NCI-H2081 (cell line): ENCODE results near the gene KCNIP4.

Source experiments
- DNase-seq, 2 experiments: peaks; one replicate each; lab custom pipeline; 2025; lab: John Stamatoyannopoulos, UW

Gene KCNIP4

DNA sequence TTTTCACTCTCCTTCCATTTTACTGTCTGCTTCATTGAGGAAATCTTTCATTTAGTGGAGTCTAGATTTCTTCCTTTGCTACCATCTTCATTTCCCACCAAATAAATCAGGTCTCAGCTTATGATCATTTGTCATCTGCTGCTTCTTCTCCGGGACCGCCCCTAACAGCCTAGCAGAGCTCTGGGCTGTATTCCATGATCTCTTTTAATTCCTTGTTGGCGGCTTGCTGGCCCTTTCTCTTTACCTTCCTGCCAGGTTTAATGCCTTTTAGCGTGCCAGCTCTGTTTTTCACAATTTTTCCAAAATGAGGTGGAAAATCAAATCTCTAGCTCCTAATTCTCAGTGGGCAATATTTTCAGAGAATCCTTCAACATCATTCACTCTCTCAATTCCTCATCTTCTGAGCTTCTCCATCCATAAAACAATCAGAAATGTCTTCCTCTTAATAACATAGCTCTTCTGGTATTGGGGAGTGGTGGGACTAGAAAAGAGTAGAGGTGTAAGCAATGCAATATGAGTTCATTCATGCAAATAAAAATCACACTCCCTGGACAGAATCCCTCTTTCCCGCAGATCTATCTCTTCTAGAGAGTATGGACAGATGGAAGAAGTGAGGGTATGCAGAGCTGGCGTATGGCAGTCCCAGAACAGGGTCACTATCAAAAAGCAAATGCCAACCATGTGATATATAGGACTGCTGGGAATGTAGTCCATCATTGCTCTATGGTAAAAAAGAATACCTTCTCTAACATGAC is 491.3 kb downstream of the KCNIP4 start:
- no peak for DNase-seq

GRCh38 chr4:21454831-21455230 is 493.7 kb downstream of the KCNIP4 start:
- no peak for DNase-seq

DNA sequence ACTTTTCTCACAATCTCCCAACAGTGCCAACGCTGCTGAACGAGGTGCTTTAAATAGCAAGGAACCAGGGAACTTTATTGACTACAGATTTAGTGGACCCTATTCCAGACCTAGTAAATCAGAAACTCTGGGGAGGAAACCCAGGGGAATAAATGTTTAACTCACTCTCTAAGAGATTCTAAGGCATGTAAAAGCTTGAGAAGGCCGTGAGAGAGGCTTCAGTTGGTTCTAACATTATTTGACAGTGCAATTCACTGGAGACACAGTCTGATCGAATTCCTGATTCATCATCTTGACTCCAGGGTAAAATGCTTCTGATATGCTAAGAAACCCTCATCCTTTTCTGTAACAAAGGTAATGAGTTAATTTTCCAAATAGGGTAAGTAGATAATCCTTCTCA is 494.4 kb downstream of the KCNIP4 start:
- DNase-seq = no peak

DNA sequence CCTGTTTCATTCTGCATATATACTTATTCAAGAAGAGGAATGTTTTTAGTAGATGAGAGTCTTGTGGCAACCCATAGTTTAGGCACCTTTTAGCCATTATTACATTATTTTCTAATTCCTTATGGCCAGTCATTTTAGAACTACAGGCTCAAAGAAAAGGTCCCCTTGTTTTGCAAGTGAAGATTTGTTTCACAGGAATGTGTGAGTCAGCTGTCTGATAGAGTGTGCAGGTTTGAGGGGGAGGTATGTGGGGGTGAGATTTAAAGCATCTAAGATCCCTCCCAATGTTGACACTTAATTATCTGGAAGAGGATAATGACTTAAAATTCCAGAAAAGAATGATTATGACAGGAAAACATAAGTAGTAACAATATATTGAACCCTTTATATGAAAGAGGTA is 495.6 kb downstream of the KCNIP4 start:
- no peak for DNase-seq

- no peak for DNase-seq
Measured at GRCh38 chr4:21451032-21451431, 497.5 kb downstream of the KCNIP4 start.

DNA sequence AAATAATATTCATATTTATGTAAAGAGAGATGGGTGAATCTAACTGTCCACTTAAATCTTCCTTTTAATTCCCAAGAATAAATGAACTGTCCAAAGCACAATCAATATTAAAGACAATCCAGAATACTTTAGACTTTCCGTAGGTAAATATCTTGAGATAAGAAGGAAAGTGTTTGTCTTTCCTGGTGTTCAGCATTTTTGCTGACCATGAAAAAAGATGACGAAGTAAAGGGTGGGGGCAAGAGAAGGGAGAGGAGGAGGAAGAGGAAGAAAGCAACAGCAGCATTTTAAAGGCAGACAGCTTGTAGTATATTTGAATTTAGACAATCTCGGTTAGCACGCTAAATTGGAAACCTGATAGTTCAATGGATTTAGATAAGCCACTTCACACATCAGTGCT is 498.2 kb downstream of the KCNIP4 start:
- DNase-seq = no peak

DNA sequence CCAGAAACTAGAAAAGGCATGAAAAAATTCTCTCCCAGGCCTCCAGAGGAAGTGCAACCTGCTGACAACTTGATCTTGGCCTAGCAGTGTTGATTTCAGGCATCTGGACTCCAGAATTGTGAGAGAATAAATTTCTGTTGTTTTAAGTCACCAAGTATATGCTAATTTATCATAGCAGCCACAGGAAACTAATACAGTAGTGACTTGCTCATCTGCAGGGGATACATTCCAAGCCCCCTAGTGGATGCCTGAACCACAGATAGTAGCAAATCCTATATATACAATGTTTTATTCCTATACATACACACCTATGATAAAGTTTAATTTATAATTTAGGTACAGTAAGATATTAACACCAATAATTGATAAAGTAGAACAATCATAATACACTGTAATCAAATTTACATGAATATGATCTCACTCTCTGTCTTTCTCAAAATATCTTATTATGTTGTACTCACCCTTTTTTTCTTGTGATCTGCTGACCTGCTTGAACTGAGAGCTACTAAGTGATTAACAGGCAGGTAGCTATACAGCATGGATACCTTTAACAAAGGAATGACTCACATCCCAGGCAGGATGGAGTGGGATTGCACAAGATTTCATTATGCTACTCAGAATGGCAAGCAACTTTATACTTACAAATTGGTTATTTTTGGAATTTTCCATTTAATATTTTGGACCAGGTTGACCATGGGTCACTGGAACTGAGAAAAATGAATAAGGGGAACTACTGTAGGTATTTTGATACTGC is 501.1 kb downstream of the KCNIP4 start:
- no peak for DNase-seq

DNA sequence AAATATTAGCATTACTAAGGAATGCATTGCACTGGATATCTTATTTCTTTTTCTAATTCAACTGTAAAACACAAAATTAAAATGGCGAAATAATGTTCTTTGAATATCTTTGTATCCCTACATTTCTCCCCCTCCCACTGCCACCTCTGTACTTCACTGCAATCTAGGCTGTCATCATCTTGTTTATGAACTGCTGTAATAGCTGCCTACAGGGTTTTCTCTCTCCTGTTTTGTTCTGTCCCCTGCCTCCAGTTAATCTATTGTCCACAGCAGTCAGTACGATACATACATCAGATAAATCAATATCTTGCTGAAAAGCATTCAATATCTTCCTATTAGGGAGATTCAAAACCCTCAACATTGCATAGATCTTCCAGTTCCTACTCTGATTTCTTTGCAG is 528.4 kb downstream of the KCNIP4 start:
- no peak for DNase-seq

- DNase-seq = no peak
Measured at GRCh38 chr4:21415728-21416127, 532.8 kb downstream of the KCNIP4 start.

DNA sequence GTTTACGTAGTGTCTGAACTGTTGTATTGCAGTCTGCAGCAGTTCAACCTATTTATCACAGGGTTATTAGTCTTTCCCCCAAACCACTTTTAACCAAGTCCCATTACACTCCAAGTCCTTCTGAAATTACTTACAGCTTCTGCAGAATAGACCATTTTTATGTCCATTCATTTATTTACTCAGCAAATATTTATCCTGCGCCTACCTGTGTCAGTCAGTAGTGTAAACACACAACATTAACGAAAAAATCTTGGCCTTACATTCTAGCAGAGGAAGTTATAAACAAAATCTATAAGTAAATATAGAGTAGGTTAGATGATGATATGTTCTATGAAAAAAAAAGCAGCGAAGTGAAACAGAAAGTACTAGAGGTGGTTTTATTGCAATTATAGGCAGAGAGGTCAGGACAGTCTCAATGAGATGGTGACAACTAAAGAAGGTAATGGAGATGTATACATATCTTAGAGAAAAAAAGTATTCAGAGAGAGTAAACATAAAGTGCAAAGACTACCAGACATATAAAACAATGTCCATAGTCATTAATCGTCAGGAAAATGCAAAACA is 534.7 kb downstream of the KCNIP4 start:
- DNase-seq = peak; percentile 16 to 54

DNA sequence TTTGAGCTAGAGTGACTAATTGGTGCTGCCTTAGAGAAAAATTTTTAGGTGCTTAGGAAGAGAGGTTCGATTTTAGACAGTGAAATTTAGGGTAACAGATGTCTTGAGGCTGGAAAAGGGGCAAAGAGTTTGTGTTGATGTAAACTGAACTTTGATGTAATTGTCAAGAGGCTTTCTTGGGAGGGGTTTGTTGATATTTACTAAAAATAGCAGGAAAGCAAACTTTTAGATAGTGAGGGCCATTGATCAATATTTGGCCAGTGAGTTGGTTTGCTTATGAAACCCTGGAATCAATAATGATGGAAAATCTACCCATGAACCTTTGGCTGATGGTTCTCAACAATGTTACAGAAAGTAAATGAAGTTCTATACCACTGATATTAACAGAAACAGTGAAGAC is 537.5 kb downstream of the KCNIP4 start:
- DNase-seq = no peak

DNA sequence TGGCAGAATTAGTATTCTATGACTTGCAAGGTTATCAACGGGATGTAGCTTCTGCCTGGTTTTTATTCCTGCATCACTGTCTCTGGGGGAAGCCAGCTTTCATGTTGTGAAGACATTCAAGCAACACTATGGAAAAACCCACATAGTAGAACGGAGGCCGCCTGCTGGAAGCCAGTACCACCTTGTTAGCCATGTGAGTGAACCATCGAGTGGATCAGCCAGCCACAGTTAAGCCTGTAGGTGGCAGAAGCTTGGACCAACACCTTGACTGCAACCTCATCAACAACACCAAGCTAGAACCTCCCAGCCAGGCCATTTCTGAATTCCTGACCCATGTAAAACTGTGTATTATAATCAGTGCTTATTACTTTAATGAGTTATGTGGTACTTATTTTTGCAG is 538.2 kb downstream of the KCNIP4 start:
- DNase-seq = no peak

DNA sequence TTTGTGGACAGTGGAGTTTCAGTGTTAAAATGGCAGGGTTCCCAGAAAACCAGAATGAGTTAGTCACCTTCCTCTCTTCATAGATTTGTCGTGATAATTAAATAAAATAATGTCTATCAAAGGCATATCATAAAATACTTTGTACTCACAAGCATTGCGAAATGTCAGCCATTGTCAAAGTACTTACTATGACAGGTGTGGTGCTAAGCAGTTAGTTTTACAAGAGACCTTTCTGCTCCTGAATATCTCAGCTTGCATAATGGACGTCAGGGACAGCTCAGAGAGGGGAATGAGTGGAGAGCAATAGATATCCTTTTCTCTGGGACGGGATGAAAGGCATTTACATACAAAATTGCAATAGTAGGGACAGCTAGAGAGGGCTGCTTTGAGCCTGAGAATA is 560.9 kb downstream of the KCNIP4 start:
- no peak for DNase-seq

- no peak for DNase-seq
Measured at GRCh38 chr4:21386166-21386780, 562.3 kb downstream of the KCNIP4 start.

- no peak for DNase-seq
Measured at GRCh38 chr4:21385706-21386105, 562.9 kb downstream of the KCNIP4 start.

GRCh38 chr4:21384609-21385008 is 564.0 kb downstream of the KCNIP4 start:
- no peak for DNase-seq

- DNase-seq = peak; percentile 13
Measured at GRCh38 chr4:21380861-21381260, 567.7 kb downstream of the KCNIP4 start.

DNA sequence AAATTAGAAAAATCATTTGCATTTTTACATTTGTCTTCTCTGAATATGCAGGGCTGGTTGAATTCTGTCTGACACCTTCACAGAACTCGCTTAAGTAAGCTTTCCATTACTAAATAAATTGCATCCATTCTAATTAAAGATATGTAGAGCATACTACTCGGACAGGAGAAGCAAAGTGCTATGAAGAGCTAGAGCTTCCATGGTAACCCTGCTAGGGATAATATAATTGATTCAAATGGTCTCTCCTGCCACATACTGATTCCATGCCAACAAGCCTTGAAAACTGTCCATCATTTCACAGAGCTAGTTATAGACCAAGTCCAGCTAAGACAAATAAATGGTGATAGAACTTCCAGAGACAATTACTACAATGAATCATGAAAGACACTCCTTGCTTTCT is 571.5 kb downstream of the KCNIP4 start:
- DNase-seq = no peak

DNA sequence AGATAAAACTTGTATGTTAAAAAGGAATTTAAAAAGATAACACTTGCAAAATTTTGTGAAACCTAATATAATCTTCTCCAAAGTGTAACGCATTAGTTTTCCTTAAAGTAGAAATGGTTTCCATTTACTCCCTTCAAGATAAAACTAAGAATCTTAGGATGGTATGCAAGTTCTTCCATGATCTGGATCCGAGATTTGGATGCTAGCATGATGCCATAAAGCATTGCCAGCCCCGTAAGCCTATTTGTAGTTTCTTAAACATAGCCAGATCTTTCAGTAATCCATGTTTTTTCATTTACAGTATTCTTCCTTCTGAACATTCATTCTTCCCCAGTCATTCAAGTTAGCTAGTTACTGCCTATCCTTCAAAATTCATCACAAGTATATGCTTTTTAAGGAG is 572.4 kb downstream of the KCNIP4 start:
- DNase-seq = no peak

- no peak for DNase-seq
Measured at GRCh38 chr4:21374641-21375368, 573.8 kb downstream of the KCNIP4 start.

DNA sequence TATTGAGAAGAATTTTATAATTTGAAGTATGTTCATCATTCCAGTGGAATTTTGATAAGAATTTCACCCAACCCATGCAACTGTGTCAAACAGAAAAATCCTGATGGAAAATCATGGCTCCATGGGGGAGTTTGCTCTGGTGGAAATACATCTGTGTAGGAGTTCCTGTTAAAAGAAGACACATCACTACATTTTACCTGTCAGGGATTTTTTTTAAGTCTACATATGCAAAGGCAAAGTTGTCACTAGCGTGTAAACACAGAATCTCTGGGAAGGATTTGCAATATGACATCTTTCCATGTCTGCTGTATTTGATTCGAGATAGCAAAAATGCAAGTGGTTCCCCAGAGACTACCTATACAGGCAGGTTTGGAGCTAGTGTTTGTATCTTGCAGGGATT is 581.0 kb downstream of the KCNIP4 start:
- DNase-seq = no peak

GRCh38 chr4:21366840-21367239 is 581.7 kb downstream of the KCNIP4 start:
- DNase-seq = no peak
